IMR-90 (cell line): Measurements from ENCODE around the gene MOB3A. TPM values are rescaled to one million over a fixed set of nuclear protein-coding genes. Genes with fewer than 3 reads are reported as not detected.

ENCODE experiments used
- ATAC-seq: fragments of 200-7000 bp; cut with Tn5 transposase; 2 replicates; pipeline ENCODE4 v1.9.1; 2020; ENCODE audit warnings: low read depth, mild to moderate bottlenecking, moderate library complexity
- BruUV-seq: library from RNA; stranded (reverse); fragments of 400-500 nt; replicated peaks from 2 replicates; lab custom pipeline; 2021; lab: Mats Ljungman, UMichigan
- CTCF ChIA-PET: fragments of 300-600 bp; formaldehyde crosslinking; extraction: SDS; loops from one replicate; lab custom pipeline; 2021; ENCODE audit warnings: antibody characterized with exemption; lab: Yijun Ruan, JAX
- POLR2A ChIA-PET: fragments of 300-600 bp; sonication (Branson Sonifier 250); formaldehyde crosslinking; loops from one replicate; lab custom pipeline; 2022; ENCODE audit warnings: antibody characterized with exemption; ENCODE audit not compliant: unreplicated experiment; lab: Charles Lee
- DNase-seq: peaks from one replicate; pipeline ENCODE4 v3.0.0; 2013
- H2AFZ ChIP-seq: replicated peaks from 2 replicates; pipeline ENCODE3; 2013; ENCODE audit warnings: low read length, mild to moderate bottlenecking; ENCODE audit not compliant: poor library complexity
- H2AK5ac ChIP-seq: 2 replicates; pipeline ENCODE4 v1.6.1; 2013; ENCODE audit warnings: low read depth, low read length, inconsistent platforms
- H2AK9ac ChIP-seq: replicated peaks from 2 replicates; pipeline ENCODE3; 2013; ENCODE audit warnings: mild to moderate bottlenecking, low read depth, low read length, moderate library complexity; ENCODE audit not compliant: poor library complexity
- H2BK120ac ChIP-seq: 2 replicates; pipeline ENCODE4 v1.6.1; 2013; ENCODE audit warnings: low read depth, low read length, inconsistent platforms
- H2BK15ac ChIP-seq: 3 replicates; pipeline ENCODE4 v1.6.1; 2013; ENCODE audit warnings: low read depth, low read length, inconsistent platforms
- H2BK20ac ChIP-seq: 2 replicates; pipeline ENCODE4 v1.6.1; 2013; ENCODE audit warnings: low read depth, mild to moderate bottlenecking, inconsistent platforms, low read length, moderate library complexity
- H2BK5ac ChIP-seq: 2 replicates; pipeline ENCODE4 v1.6.1; 2013; ENCODE audit warnings: mild to moderate bottlenecking, low read depth, low read length, inconsistent platforms; ENCODE audit not compliant: poor library complexity, severe bottlenecking
- H3K14ac ChIP-seq: replicated peaks from 2 replicates; pipeline ENCODE4 v1.6.1; 2013; ENCODE audit warnings: low read depth, low read length, inconsistent platforms
- H3K18ac ChIP-seq: 2 replicates; pipeline ENCODE4 v1.6.1; 2013; ENCODE audit warnings: low read depth, low read length, control low read depth
- H3K23ac ChIP-seq: 2 replicates; pipeline ENCODE4 v1.6.1; 2013; ENCODE audit warnings: low read depth, low read length, inconsistent platforms
- H3K27ac ChIP-seq: 2 replicates; pipeline ENCODE4 v1.5.1; 2013; ENCODE audit warnings: mild to moderate bottlenecking, control low read depth, low read length; ENCODE audit not compliant: insufficient read depth
- H3K27me3 ChIP-seq: 2 replicates; pipeline ENCODE4 v1.6.1; 2013; ENCODE audit warnings: low read length; ENCODE audit not compliant: control insufficient read depth, insufficient read depth
- H3K36me3 ChIP-seq: 2 replicates; pipeline ENCODE4 v1.6.1; 2013; ENCODE audit warnings: low read length, mixed read lengths; ENCODE audit not compliant: control insufficient read depth, insufficient read depth
- H3K4ac ChIP-seq: 2 replicates; pipeline ENCODE4 v1.6.1; 2013; ENCODE audit warnings: low read depth, low read length, inconsistent platforms
- H3K4me1 ChIP-seq: 2 replicates; pipeline ENCODE4 v1.6.1; 2013; ENCODE audit warnings: low read length, mixed read lengths; ENCODE audit not compliant: control insufficient read depth, insufficient read depth
- H3K4me2 ChIP-seq: 2 replicates; pipeline ENCODE4 v1.6.1; 2013; ENCODE audit warnings: low read depth, mild to moderate bottlenecking, control low read depth, low read length, moderate library complexity
- H3K4me3 ChIP-seq: 2 replicates; pipeline ENCODE4 v1.5.1; 2013; ENCODE audit warnings: low read depth, mild to moderate bottlenecking, control low read depth, low read length, moderate library complexity; ENCODE audit not compliant: insufficient read depth
- H3K56ac ChIP-seq: 2 replicates; pipeline ENCODE4 v1.6.1; 2013; ENCODE audit warnings: low read length, inconsistent platforms; ENCODE audit not compliant: insufficient read depth; ENCODE audit errors: extremely low read depth
- H3K79me1 ChIP-seq, 2 experiments: 2 replicates each; pipeline ENCODE4 v1.6.1; 2013; ENCODE audit warnings: low read length in 2 of 2, inconsistent platforms in 1 of 2, low read depth in 1 of 2
- H3K9ac ChIP-seq: 2 replicates; pipeline ENCODE4 v1.6.1; 2013; ENCODE audit warnings: low read depth, low read length, control low read depth
- H3K9me1 ChIP-seq: 2 replicates; pipeline ENCODE4 v1.6.1; 2013; ENCODE audit warnings: low read length, inconsistent platforms; ENCODE audit not compliant: insufficient read depth
- H3K9me3 ChIP-seq: 2 replicates; pipeline ENCODE4 v1.6.1; 2013; ENCODE audit warnings: low read length; ENCODE audit not compliant: control insufficient read depth, insufficient read depth
- H4K20me1 ChIP-seq: 2 replicates; pipeline ENCODE4 v1.6.1; 2013; ENCODE audit warnings: low read length, inconsistent platforms; ENCODE audit not compliant: insufficient read depth
- H4K5ac ChIP-seq: 2 replicates; pipeline ENCODE4 v1.6.1; 2013; ENCODE audit warnings: mild to moderate bottlenecking, low read depth, low read length, control low read depth
- H4K8ac ChIP-seq, 2 experiments: 2 replicates each; pipeline ENCODE4 v1.6.1; 2013; ENCODE audit warnings: low read depth in 2 of 2, low read length in 2 of 2, control low read depth in 1 of 2, inconsistent platforms in 1 of 2
- H4K91ac ChIP-seq: 2 replicates; pipeline ENCODE4 v1.6.1; 2013; ENCODE audit warnings: low read depth, low read length, inconsistent platforms; ENCODE audit not compliant: insufficient read depth
- BHLHE40 ChIP-seq: fragments of 150-350 bp; IDR thresholded peaks from 2 replicates; pipeline ENCODE4 v1.6.1; 2016; ENCODE audit warnings: mild to moderate bottlenecking, low read depth, low read length
- CEBPB ChIP-seq: IDR thresholded peaks from 2 replicates; pipeline ENCODE4 v1.6.1; 2012; ENCODE audit warnings: low read depth, low read length, improper control_type of control experiment
- CHD1 ChIP-seq: IDR thresholded peaks from 2 replicates; pipeline ENCODE4 v1.6.1; 2012; ENCODE audit warnings: low read depth, low read length, improper control_type of control experiment
- CTCF ChIP-seq: conservative IDR thresholded peaks from 2 replicates; pipeline ENCODE4 v1.5.1; 2012; ENCODE audit warnings: mild to moderate bottlenecking, low read depth, low read length, improper control_type of control experiment
- ELK1 ChIP-seq: fragments of 150-350 bp; IDR thresholded peaks from 2 replicates; pipeline ENCODE4 v1.6.1; 2016; ENCODE audit warnings: low read depth, mild to moderate bottlenecking, low read length, moderate library complexity, borderline replicate concordance
- FOS ChIP-seq: fragments of 150-350 bp; IDR thresholded peaks from 2 replicates; pipeline ENCODE4 v1.6.1; 2016; ENCODE audit warnings: low read depth, low read length
- MAFK ChIP-seq: IDR thresholded peaks from 2 replicates; pipeline ENCODE4 v1.6.1; 2012; ENCODE audit warnings: low read depth, low read length, improper control_type of control experiment
- MAZ ChIP-seq: IDR thresholded peaks from 2 replicates; pipeline ENCODE4 v1.6.1; 2012; ENCODE audit warnings: low read depth, mild to moderate bottlenecking, low read length, improper control_type of control experiment, moderate library complexity, borderline replicate concordance
- MXI1 ChIP-seq: IDR thresholded peaks from 2 replicates; pipeline ENCODE4 v1.6.1; 2012; ENCODE audit warnings: low read depth, mild to moderate bottlenecking, low read length, moderate library complexity, borderline replicate concordance
- NFE2L2 ChIP-seq: fragments of 150-350 bp; IDR thresholded peaks from 2 replicates; pipeline ENCODE4 v1.6.1; 2016; ENCODE audit warnings: low read depth, mild to moderate bottlenecking, low read length
- POLR2A ChIP-seq: IDR thresholded peaks from 2 replicates; pipeline ENCODE4 v1.6.1; 2012; ENCODE audit warnings: mild to moderate bottlenecking, low read depth, low read length
- RAD21 ChIP-seq: IDR thresholded peaks from 2 replicates; pipeline ENCODE4 v1.6.1; 2012; ENCODE audit warnings: low read length, improper control_type of control experiment
- RCOR1 ChIP-seq: IDR thresholded peaks from 2 replicates; pipeline ENCODE4 v1.6.1; 2012; ENCODE audit warnings: mild to moderate bottlenecking, low read length, improper control_type of control experiment; ENCODE audit not compliant: insufficient replicate concordance
- RFX5 ChIP-seq: IDR thresholded peaks from 2 replicates; pipeline ENCODE4 v1.8.0; 2012; ENCODE audit warnings: low read depth, mild to moderate bottlenecking, low read length, moderate library complexity
- SMC3 ChIP-seq: fragments of 150-350 bp; IDR thresholded peaks from 2 replicates; pipeline ENCODE4 v1.6.1; 2016; ENCODE audit warnings: low read depth, mild to moderate bottlenecking, antibody characterized with exemption, low read length, moderate library complexity
- USF2 ChIP-seq: fragments of 150-350 bp; IDR thresholded peaks from 2 replicates; pipeline ENCODE4 v1.6.1; 2017; ENCODE audit warnings: mild to moderate bottlenecking, antibody characterized with exemption, low read length, low read depth
- WGBS, 2 experiments: methylation state at CpG; one replicate each; pipeline versions ENCODE4 v1.1.5 to v1.1.7; 2013; ENCODE audit warnings: missing lambda C conversion rate in 2 of 2; ENCODE audit not compliant: insufficient read length in 1 of 2; ENCODE audit errors: extremely low coverage in 2 of 2; 5-methylcytosine and 5-hydroxymethylcytosine counted together
- dilution Hi-C: fragments of 300-500 bp; cut with HindIII; formaldehyde crosslinking; loops from one replicate; pipeline ENCODE4 v1.14.3; 2018; ENCODE audit warnings: low sequenced_read_pairs; ENCODE audit not compliant: unreplicated experiment
- in situ Hi-C: fragments of 300-500 bp; cut with MboI; formaldehyde crosslinking; loops from 3 replicates; pipeline ENCODE4 v1.14.3; 2019; ENCODE audit warnings: low sequenced_read_pairs, inconsistent platforms, mixed read lengths
- intact Hi-C: fragments of 100-400 bp; cut with micrococcal nuclease; formaldehyde crosslinking; loops from 2 replicates; pipeline ENCODE4 v1.10.0; 2022
- polyA plus RNA-seq, 3 experiments: library from polyadenylated mRNA; depleted of rRNA; stranded (reverse); fragments of >200 nt; gene quantifications; 2 replicates each; pipeline ENCODE4 v1.2.3, GENCODE V29; 2012; ENCODE audit warnings: low replicate concordance in 1 of 3
- total RNA-seq: library from RNA; depleted of rRNA; stranded (reverse); fragments of >200 nt; gene quantifications from 2 replicates; pipeline ENCODE4 v1.2.3, GENCODE V29; 2012

MOB3A gene
- total and polyA plus RNA-seq, 2 of the 4 experiments (the other 2 are of a cell fraction) = 9.3 to 26.5 TPM

- no peak for ATAC-seq
- Histone ChIP-seq H3K27ac (no peak overlapping the region), H3K27me3 (no peaks in the 10 kb centered on the region), H4K5ac (no peak overlapping the region), H2AK5ac (no peak overlapping the region), H2BK120ac (no peak overlapping the region), H4K91ac (no peak overlapping the region), H3K9me1 (no peaks in the 10 kb centered on the region), H2AK9ac (no peak overlapping the region), H3K23ac (no peak overlapping the region), H3K79me1 (peaks cover 7 to 36% of the 10 kb centered on the region in 2 experiments), H3K9ac (no peak overlapping the region), H2BK20ac (no peak overlapping the region), H3K4me1 (no peaks in the 10 kb centered on the region), H3K18ac (no peak overlapping the region), H2BK15ac (no peak overlapping the region), H4K8ac (no peak overlapping the region), H3K4me3 (no peak overlapping the region), H2AFZ (no peak overlapping the region), H3K14ac (no peak overlapping the region), H3K9me3 (no peaks in the 10 kb centered on the region), H3K56ac (no peak overlapping the region), H3K4ac (no peak overlapping the region), H3K36me3 (peaks cover 92% of the 10 kb centered on the region), H4K20me1 (peaks cover 35% of the 10 kb centered on the region), H2BK5ac (no peak overlapping the region), H3K4me2 (no peak overlapping the region)
- POLR2A ChIA-PET = no interaction called here
- CTCF ChIA-PET = no interaction called here
- no peak for DNase-seq
- TF ChIP-seq MAFK = no peak
- TF ChIP-seq SMC3 = no peak
- TF ChIP-seq MAZ = no peak
- TF ChIP-seq CTCF = no peak
- no peak for TF ChIP-seq RAD21
- TF ChIP-seq BHLHE40 = no peak
- no peak for TF ChIP-seq NFE2L2
- TF ChIP-seq MXI1 = no peak
- no peak for TF ChIP-seq CEBPB
- no peak for TF ChIP-seq POLR2A
- TF ChIP-seq USF2 = no peak
- no peak for TF ChIP-seq ELK1
- no peak for TF ChIP-seq RFX5
- no peak for TF ChIP-seq CHD1
- no peak for TF ChIP-seq RCOR1
- no peak for TF ChIP-seq FOS
- BruUV-seq = no TSS peak
- 98% methylated on average over 12 of the region's 18 CpGs; no CpG with 5 or more reads in 1 of the 2 experiments for WGBS, 2 experiments
- intact Hi-C loops = no loop called here
- dilution Hi-C loops = no loop called here
- in situ Hi-C loops = no loop called here
Measured at GRCh38 chr19:2118438-2118837, 22.3 kb upstream of the MOB3A start.
